Measurements from ENCODE around the gene TUFT1. TPM values are rescaled to one million over a fixed set of nuclear protein-coding genes. Genes with fewer than 3 reads are reported as not detected.
A peak's percentile ranks its signal among the peaks of the same experiment; 100 is the strongest.

The TUFT1 gene
- total RNA-seq, 1 donor from 2014 or later: 9.0 TPM

- H3K27me3 Mint-ChIP-seq (ENCODE audit: unreplicated experiment): no peaks in the 10 kb centered on the region
- no peaks in the 10 kb centered on the region for H3K9me3 Mint-ChIP-seq (ENCODE audit: unreplicated experiment)
- H3K4me3 Mint-ChIP-seq (ENCODE audit: unreplicated experiment): no peak overlapping the region
- no peak for DNase-seq (ENCODE audit: extremely low spot score, unreplicated experiment)
- no peak for TF ChIP-seq CTCF (IDR thresholded peaks at IDR 0.05)
- H3K36me3 Mint-ChIP-seq (ENCODE audit: unreplicated experiment): no peaks in the 10 kb centered on the region
- H3K4me1 Mint-ChIP-seq (ENCODE audit: unreplicated experiment): peaks cover 12% of the 10 kb centered on the region
- no peak overlapping the region for H3K27ac Mint-ChIP-seq (ENCODE audit: unreplicated experiment)
Measured at GRCh38 chr1:151533870-151534269, 6.2 kb upstream of the TUFT1 start.

GRCh38 chr1:151534662-151535278, 5.3 kb upstream of the TUFT1 start:
- DNase-seq (ENCODE audit: extremely low spot score, unreplicated experiment): no peak
- Mint-ChIP-seq H3K9me3 (ENCODE audit: unreplicated experiment) (no peaks in the 10 kb centered on the region), H3K27me3 (ENCODE audit: unreplicated experiment) (no peaks in the 10 kb centered on the region), H3K36me3 (ENCODE audit: unreplicated experiment) (no peaks in the 10 kb centered on the region), H3K4me1 (ENCODE audit: unreplicated experiment) (peaks cover 12% of the 10 kb centered on the region), H3K27ac (ENCODE audit: unreplicated experiment) (no peak overlapping the region), H3K4me3 (ENCODE audit: unreplicated experiment) (no peak overlapping the region)
- peak; percentile 87 for TF ChIP-seq CTCF (IDR thresholded peaks at IDR 0.05)

- Mint-ChIP-seq H3K9me3 (ENCODE audit: unreplicated experiment) (no peaks in the 10 kb centered on the region), H3K4me3 (ENCODE audit: unreplicated experiment) (no peak overlapping the region), H3K4me1 (ENCODE audit: unreplicated experiment) (peaks cover 12% of the 10 kb centered on the region), H3K27me3 (ENCODE audit: unreplicated experiment) (no peaks in the 10 kb centered on the region), H3K27ac (ENCODE audit: unreplicated experiment) (no peak overlapping the region), H3K36me3 (ENCODE audit: unreplicated experiment) (no peaks in the 10 kb centered on the region)
- no peak for DNase-seq (ENCODE audit: extremely low spot score, unreplicated experiment)
- no peak for TF ChIP-seq CTCF (IDR thresholded peaks at IDR 0.05)
Measured at GRCh38 chr1:151535326-151536271, 4.5 kb upstream of the TUFT1 start.

- DNase-seq (ENCODE audit: extremely low spot score, unreplicated experiment): no peak
- H3K4me3 Mint-ChIP-seq (ENCODE audit: unreplicated experiment): no peak overlapping the region
- no peaks in the 10 kb centered on the region for H3K27me3 Mint-ChIP-seq (ENCODE audit: unreplicated experiment)
- no peaks in the 10 kb centered on the region for H3K36me3 Mint-ChIP-seq (ENCODE audit: unreplicated experiment)
- no peaks in the 10 kb centered on the region for H3K9me3 Mint-ChIP-seq (ENCODE audit: unreplicated experiment)
- no peak for TF ChIP-seq CTCF (IDR thresholded peaks at IDR 0.05)
- H3K27ac Mint-ChIP-seq (ENCODE audit: unreplicated experiment): peak overlapping the region; percentile 65
- H3K4me1 Mint-ChIP-seq (ENCODE audit: unreplicated experiment): peaks cover 16% of the 10 kb centered on the region
Measured at GRCh38 chr1:151536499-151536898, 3.6 kb upstream of the TUFT1 start.

- no peak for TF ChIP-seq CTCF (IDR thresholded peaks at IDR 0.05)
- Mint-ChIP-seq H3K27ac (ENCODE audit: unreplicated experiment) (peak overlapping the region; percentile 65), H3K9me3 (ENCODE audit: unreplicated experiment) (no peaks in the 10 kb centered on the region), H3K4me3 (ENCODE audit: unreplicated experiment) (no peak overlapping the region), H3K4me1 (ENCODE audit: unreplicated experiment) (peaks cover 20% of the 10 kb centered on the region), H3K36me3 (ENCODE audit: unreplicated experiment) (no peaks in the 10 kb centered on the region), H3K27me3 (ENCODE audit: unreplicated experiment) (no peaks in the 10 kb centered on the region)
- no peak for DNase-seq (ENCODE audit: extremely low spot score, unreplicated experiment)
Measured at GRCh38 chr1:151537112-151537511, 3.0 kb upstream of the TUFT1 start.

Data from osteocyte (in vitro differentiated cells).